Measurements from ENCODE around the gene DONSON.
"Not testable (repeated sequence)": the region's sequence is repeated elsewhere in the genome, so short reads cannot be mapped to it uniquely, and the experiment has no call there.

The DONSON gene

DNA sequence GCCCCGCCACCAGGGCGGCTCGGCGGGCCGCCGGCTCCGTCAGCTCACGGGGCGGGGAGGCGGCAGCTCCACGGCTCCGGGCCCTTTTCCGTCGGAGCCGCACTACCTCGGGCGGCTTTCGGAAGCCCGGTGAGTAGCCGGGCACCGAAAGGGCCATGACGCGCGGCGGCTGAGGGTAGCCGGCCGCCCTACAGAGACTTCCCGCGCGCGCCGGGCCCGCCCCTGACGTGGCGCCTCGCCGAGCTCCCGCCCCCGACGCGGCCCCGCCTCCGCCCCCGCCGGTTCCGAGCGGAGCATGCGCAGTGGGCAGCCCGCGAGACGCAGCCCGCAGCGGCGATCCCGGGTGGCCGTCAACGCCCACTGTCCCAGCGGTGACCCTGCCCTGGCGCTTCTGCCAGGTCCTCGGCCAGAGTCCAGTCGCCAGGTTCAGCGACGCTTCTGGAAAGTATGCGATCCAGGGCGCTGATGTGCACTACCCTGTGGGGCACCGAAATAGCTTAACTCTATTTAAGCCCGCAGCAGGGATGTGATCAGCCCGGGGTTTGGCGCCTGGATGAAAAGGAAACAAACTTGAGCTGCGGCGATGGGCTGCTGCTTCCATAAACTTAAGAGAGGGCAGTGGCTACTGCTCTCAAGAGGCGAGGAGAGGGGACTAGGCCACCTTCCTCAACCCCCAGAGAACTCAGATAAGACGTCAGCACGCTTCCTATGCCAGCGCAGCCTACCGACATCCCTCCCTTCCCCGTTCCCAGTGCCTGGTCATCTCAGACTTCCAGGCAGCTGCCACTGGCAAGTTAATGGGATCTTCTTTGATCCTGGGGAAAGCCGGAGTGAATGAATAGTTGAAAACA lies at the start of gene DONSON:
TSS of gene DONSON (minus strand) at position 200 of the 851 bp plus-strand sequence. CDS start at position 157, 43 bp downstream.
- peak; percentile 94 for DNase-seq (ENCODE audit: low spot score)

- no peak for DNase-seq (ENCODE audit: low spot score)
Measured at GRCh38 chr21:33634254-33634653, 45.8 kb upstream of the DONSON start.

DNA sequence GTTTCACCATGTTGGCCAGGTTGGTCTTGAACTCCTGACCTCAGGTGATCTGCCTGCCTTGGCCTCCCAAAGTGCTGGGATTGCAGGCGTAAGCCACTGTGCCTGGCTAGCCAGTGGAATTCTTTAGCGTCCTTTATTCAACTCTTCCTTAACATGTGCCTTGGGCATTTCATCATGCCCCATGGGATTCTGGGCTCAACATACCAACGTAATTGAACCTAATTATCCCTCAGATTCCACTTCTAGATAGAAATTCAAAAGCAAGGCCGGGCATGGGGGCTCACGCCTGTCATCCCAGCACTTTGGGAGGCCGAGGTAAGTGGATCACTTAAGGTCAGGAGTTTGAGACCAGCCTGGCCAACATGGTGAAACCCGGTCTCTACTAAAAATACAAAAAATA lies 37.7 kb upstream of the DONSON start:
- DNase-seq (ENCODE audit: low spot score), result not testable (repeated sequence)

DNA sequence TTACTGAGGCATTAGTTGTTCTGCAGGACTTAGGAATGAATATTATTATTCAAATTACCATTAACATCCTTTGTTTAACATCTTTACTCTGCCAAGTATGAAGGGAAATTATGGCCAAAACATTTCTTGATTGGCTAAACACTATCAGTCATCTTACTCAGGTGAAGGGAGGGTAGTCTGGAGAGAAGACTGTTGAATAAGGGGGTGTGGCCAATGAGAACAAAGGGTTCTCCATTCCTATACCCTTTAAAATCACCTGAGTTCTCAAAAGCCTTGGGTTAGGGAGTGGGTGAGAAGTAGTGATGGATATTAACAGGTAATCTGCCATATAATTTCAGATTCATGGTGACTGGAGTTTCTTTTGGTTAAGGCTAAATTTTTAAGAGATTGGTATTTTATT lies 33.8 kb upstream of the DONSON start:
- no peak for DNase-seq (ENCODE audit: low spot score)

DNA sequence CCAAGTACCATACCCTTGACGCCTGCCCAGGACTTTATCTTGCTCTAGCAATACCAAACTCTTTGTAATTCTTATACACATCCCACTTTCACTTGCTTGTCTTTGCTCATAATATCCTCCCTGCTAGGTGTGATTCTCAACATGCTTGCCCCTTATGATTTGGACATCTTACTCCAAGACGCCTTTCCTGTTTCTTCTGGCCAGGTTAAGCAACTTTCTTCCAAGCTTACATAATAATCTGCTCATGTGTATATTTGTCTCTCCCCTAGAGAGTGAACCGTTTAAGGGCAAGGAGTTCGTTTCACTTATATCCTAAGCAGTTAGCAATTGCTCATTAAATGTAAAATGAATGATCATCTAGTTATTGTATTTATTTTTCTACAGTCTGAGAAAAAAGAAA lies 31.2 kb upstream of the DONSON start:
- DNase-seq (ENCODE audit: low spot score), result no peak

DNA sequence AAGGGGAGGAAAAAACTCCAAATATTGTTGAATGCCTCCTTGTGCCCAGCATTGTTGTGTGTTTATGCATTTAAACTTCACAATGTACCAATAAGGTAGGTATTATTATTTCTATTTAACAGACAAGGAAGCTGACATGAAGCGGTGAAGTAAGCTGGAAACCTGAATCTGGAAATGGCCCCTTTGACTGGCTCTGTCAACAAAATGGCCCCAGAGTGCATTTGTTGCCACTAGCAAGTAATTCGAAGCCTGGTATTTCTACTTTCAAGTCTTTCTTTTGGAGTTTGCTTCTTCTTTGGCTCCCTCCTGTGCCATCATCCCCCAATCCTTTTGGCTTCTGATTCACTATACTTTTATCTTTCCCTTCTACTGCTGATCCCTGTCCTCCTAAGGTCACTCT lies 29.9 kb upstream of the DONSON start:
- DNase-seq (ENCODE audit: low spot score), result no peak

GRCh38 chr21:33617565-33617964 lies 29.1 kb upstream of the DONSON start:
- DNase-seq (ENCODE audit: low spot score), result not testable (repeated sequence)

DNA sequence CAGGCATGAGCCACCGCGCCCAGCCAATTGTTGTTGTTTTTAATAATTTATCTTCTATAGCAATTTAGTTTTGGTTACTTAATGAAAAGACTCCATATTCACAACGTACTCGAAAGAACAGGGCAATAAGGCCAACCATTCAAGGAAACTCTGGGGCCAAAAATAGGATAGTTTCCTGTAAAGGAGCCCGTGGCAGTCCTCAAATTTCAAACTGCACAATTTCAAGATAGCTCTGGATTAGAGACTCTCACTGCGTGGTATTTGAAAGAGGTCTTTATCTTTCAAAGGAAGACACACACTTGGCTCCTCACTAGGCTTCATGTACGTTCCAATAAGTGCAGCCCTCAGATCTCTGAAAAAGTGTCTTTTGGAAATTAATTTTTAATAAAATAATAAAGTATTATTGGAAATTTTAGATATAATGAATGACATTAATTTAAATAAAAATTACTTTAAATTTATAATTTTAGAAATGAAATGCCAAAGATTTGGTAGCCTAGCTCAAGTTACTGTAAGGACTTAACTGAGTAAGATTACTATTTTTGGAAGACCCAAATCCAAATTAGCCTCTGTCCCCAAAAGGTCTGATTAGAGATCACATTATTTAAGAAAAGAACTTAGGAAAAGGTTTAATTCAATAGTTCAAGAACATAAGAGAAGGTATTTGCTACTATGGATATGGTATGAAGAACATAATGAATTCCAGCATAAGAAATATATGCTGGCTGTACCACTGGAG lies 22.7 kb upstream of the DONSON start:
- no peak for DNase-seq (ENCODE audit: low spot score)

DNA sequence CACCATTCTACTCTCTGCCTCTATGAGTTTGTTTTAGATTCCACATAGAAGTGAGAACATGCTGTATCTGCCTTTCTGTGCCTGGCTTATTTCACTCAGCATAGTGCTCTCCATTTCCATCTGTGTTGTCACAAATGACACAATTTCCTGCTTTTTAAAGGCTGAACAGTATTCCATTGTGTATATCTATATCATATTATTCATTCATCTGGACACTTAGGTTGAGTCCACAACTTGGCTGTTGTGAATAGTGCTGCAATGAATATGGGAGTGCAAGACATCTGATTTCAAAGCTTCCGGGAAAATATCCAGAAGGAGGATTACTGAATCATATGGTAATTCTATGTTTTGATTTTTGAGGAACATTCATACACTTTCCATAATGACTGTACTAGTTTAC lies 20.1 kb upstream of the DONSON start:
- peak; percentile 20 for DNase-seq (ENCODE audit: low spot score)

DNA sequence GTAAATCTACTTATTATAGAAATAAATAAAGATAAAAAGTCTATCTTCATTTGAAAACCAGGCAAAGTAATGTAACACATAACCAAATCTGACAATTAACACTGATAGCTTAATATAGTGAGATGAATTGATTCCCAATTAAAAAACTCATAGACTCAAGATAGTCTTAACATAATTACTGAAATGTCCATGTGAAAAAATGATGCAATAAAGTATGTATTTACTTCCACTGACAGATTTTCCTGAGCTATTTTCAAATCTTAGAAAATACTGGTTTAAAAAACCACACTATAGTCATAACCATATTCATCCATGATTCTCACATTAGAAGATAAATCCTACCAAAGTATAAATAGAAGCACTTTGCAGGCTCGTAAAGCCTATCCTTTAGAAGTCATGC lies 9.6 kb upstream of the DONSON start:
- no peak for DNase-seq (ENCODE audit: low spot score)

- peak; percentile 12 for DNase-seq (ENCODE audit: low spot score)
Measured at GRCh38 chr21:33587792-33588484, 546 bp downstream of the DONSON start.

DNA sequence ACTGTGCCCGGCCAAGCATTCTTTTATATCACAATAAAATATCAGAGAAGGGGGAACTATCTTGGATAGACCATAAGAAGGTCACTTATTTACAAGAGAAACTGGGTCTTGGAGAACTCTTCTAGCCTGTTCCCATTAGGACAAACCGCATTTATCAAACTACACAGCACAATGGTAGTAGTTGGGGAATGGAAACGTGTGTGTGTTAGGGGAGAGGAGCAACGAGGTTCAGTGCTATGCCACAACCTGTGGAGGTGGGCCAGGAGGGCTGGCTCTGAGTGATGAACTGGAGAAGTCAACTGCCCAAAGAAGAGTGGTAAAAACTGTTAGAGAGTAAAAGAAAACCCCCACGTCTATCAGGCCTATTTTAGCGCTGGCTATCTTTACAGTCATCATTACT lies 1.6 kb downstream of the DONSON start:
- DNase-seq (ENCODE audit: low spot score), result no peak

DNA sequence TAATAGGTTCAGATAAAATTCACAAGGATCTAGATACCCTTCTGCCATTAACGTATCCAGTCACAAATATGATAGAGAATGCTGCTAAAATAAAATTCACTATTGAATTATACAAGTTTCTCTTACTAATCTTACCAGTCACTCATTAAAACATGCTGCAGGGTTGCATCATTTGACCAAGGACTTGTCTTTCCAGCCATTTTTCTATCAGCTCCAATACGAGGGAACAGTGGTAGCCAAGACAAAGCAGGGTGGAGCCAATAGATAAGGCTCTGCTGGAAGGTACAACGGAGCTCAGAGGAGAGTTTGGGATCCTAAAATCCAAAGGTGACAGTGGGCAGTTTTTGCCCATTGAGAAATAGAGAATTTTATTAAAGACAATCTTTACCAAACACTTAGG lies 4.0 kb downstream of the DONSON start:
- DNase-seq (ENCODE audit: low spot score), result no peak

DNA sequence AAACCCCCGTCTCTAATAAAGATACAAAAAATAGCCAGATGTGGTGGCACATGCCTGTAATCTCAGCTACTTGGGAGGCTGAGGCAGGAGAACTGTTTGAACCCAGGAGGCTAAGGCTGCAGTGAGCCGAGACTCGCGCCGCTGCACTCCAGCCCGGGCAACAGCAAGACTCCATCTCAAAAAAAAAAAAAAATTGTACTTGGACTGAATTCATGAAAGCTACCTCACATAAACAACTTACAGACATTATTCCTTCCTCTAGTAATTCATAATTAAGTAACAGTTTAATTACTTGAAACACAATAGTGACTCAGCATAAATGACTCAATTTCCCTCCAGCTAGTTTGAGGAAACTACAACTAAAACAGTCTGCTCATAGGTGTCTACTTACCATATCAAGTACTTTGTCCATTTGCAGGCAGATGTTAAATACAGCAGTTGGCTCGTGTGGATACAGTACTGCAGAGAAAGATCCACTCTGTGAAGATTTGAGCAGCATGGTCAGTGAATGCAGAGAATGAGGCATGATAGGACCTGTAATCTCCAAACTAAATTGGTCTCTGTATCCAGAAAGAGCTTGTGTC lies 9.4 kb downstream of the DONSON start:
- no peak for DNase-seq (ENCODE audit: low spot score)

- DNase-seq (ENCODE audit: low spot score), result no peak
Measured at GRCh38 chr21:33578214-33578613, 10.3 kb downstream of the DONSON start.

DNA sequence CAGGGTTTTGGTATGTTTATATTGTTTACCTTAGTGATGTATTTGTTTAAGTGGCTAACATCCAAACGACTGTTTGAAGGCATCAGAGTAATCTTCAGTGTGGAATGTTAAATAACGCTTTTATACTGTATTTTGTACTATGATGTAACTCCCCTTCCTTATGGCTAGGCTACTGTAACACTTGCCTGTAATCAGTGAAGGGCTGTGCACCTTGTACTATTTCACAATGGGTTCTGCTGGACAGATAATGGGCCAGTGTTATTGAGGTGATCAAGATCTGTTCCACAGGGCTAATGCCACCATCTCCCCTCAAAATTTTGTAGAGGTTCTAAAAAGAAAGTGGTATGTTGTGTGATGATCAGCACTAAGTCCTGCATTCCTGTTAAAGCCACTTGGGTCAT lies 11.7 kb downstream of the DONSON start:
- not testable (repeated sequence) for DNase-seq (ENCODE audit: low spot score)

- no peak for DNase-seq (ENCODE audit: low spot score)
Measured at GRCh38 chr21:33572350-33572749, 16.1 kb downstream of the DONSON start.

- DNase-seq (ENCODE audit: low spot score), result no peak
Measured at GRCh38 chr21:33569991-33570390, 18.5 kb downstream of the DONSON start.

GRCh38 chr21:33568448-33568847 lies 20.0 kb downstream of the DONSON start:
- no peak for DNase-seq (ENCODE audit: low spot score)

- no peak for DNase-seq (ENCODE audit: low spot score)
Measured at GRCh38 chr21:33567914-33568313, 20.6 kb downstream of the DONSON start.

DNA sequence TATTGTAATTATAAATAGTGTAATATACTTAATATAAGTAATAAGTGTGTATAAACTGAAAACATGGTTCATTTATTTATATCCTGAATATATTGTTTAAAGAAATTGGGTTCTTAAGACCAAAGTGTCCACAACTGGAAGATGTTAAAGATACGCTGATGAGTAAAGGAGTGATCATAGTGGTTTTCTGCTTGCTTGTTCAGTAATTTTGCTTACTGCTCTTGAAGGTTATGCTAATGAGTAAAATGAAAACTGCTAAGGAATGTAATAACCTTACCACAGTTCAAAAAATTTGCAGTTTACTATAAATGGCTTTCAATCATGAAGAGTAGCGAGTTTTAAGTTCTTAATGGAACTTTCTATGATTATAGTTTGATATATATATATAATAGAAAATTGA lies 22.0 kb downstream of the DONSON start:
- DNase-seq (ENCODE audit: low spot score), result no peak

GRCh38 chr21:33562389-33562788 lies 26.1 kb downstream of the DONSON start:
- DNase-seq (ENCODE audit: low spot score), result no peak
